GM12878 (cell line): ENCODE results near the gene ANK3. TPM values are rescaled to one million over a fixed set of nuclear protein-coding genes. Genes with fewer than 3 reads are reported as not detected.

Experiments
- ATAC-seq: fragments of 200-7000 bp; cut with Tn5 transposase; 3 replicates; pipeline ENCODE4 v1.9.1; 2020; ENCODE audit warnings: mild to moderate bottlenecking, moderate library complexity
- BruUV-seq: library from RNA; stranded (reverse); fragments of 400-500 nt; replicated peaks from 2 replicates; lab custom pipeline; 2021; lab: Mats Ljungman, UMichigan
- CTCF ChIA-PET: fragments of 300-600 bp; sonication (Branson Sonifier 250); formaldehyde crosslinking; extraction: SDS; loops from one replicate; lab custom pipeline; 2021; ENCODE audit warnings: inconsistent platforms; lab: Yijun Ruan, JAX
- POLR2A ChIA-PET: fragments of 350-600 bp; formaldehyde crosslinking; extraction: SDS; loops from one replicate; lab custom pipeline; 2021; ENCODE audit warnings: inconsistent platforms; lab: Charles Lee
- RAD21 ChIA-PET: fragments of 300-600 bp; sonication (Branson Sonifier 250); formaldehyde crosslinking; loops from one replicate; lab custom pipeline; 2023; ENCODE audit warnings: antibody characterized with exemption; ENCODE audit not compliant: unreplicated experiment; lab: Charles Lee
- SMC1A ChIA-PET: fragments of 300-600 bp; sonication (Branson Sonifier 250); formaldehyde crosslinking; loops from one replicate; lab custom pipeline; 2023; ENCODE audit not compliant: unreplicated experiment, uncharacterized antibody; lab: Charles Lee
- DNase-seq: peaks from one replicate; pipeline ENCODE4 v3.0.0-alpha.2; 2011; ENCODE audit warnings: low read depth, low spot score
- FAIRE-seq: peaks from 3 replicates; lab custom pipeline; 2011; peaks lifted over from hg19 to GRCh38; lab: Jason Lieb, UNC
- H2AFZ ChIP-seq: 2 replicates; pipeline ENCODE4 v1.6.0; 2011; ENCODE audit warnings: low read depth, low read length, control low read depth; ENCODE audit not compliant: control insufficient read depth
- H3K27ac ChIP-seq: 2 replicates; pipeline ENCODE4 v1.5.1; 2011; ENCODE audit warnings: control low read depth; ENCODE audit not compliant: control insufficient read depth, insufficient read depth
- H3K27me3 ChIP-seq, 2 experiments: replicated peaks in 1 of 2; 2 replicates each; pipeline versions ENCODE4 v1.6.0 to v1.6.1; 2011; ENCODE audit warnings: low read length in 1 of 2; ENCODE audit not compliant: control insufficient read depth in 2 of 2, insufficient read depth in 2 of 2
- H3K36me3 ChIP-seq, 2 experiments: 2 replicates each; pipeline ENCODE4 v1.5.1; 2011; ENCODE audit warnings: low read length in 1 of 2; ENCODE audit not compliant: control insufficient read depth in 2 of 2, insufficient read depth in 2 of 2
- H3K4me1 ChIP-seq: 2 replicates; pipeline ENCODE4 v1.6.1; 2011; ENCODE audit warnings: mild to moderate bottlenecking, low read length, moderate library complexity, mixed read lengths; ENCODE audit not compliant: control insufficient read depth, insufficient read depth
- H3K4me2 ChIP-seq: 2 replicates; pipeline ENCODE4 v1.6.0; 2011; ENCODE audit warnings: control low read depth; ENCODE audit not compliant: control insufficient read depth, insufficient read depth
- H3K4me3 ChIP-seq: fragments of 200-600 bp; sonication (generic); 2 replicates; pipeline ENCODE4 v1.5.1; 2016
- H3K79me2 ChIP-seq: 2 replicates; pipeline ENCODE4 v1.6.0; 2011; ENCODE audit warnings: low read length; ENCODE audit not compliant: control insufficient read depth, insufficient read depth
- H3K9ac ChIP-seq: 2 replicates; pipeline ENCODE4 v1.8.0; 2011; ENCODE audit warnings: low read length, control low read depth, mixed read lengths; ENCODE audit not compliant: control insufficient read depth, insufficient read depth
- H3K9me3 ChIP-seq: replicated peaks from 3 replicates; pipeline ENCODE4 v1.5.1; 2011; ENCODE audit warnings: mild to moderate bottlenecking, low read length; ENCODE audit not compliant: control insufficient read depth, insufficient read depth
- H4K20me1 ChIP-seq: 2 replicates; pipeline ENCODE4 v1.6.0; 2011; ENCODE audit not compliant: control insufficient read depth, insufficient read depth
- CREB1 ChIP-seq: IDR thresholded peaks from 2 replicates; pipeline ENCODE4 v1.6.1; 2012; ENCODE audit warnings: low read depth, mild to moderate bottlenecking, inconsistent platforms
- EED ChIP-seq: sonication (generic); IDR thresholded peaks from 2 replicates; pipeline ENCODE4 v1.6.1; 2016; ENCODE audit warnings: antibody characterized with exemption, low read depth
- IKZF1 ChIP-seq: fragments of 450-650 bp; conservative IDR thresholded peaks from 2 replicates; pipeline ENCODE4 v1.6.1; 2017; ENCODE audit warnings: antibody characterized with exemption, mild to moderate bottlenecking
- JUNB ChIP-seq: IDR thresholded peaks from 2 replicates; pipeline ENCODE4 v1.6.1; 2016; ENCODE audit warnings: antibody characterized with exemption, mild to moderate bottlenecking
- KLF5 ChIP-seq: fragments of 450-650 bp; IDR thresholded peaks from 2 replicates; pipeline ENCODE4 v1.6.1; 2014; ENCODE audit warnings: mild to moderate bottlenecking; ENCODE audit not compliant: partially characterized antibody
- NR2F1 ChIP-seq: fragments of 450-650 bp; conservative IDR thresholded peaks from 2 replicates; pipeline ENCODE4 v1.6.1; 2017; ENCODE audit warnings: mild to moderate bottlenecking
- RUNX3 ChIP-seq: IDR thresholded peaks from 2 replicates; pipeline ENCODE4 v1.6.1; 2012; ENCODE audit warnings: low read length, inconsistent platforms
- SMAD5 ChIP-seq: IDR thresholded peaks from 2 replicates; pipeline ENCODE4 v1.6.1; 2016; ENCODE audit warnings: antibody characterized with exemption, low read depth
- SPI1 ChIP-seq: IDR thresholded peaks from 2 replicates; pipeline ENCODE4 v1.6.1; 2011; ENCODE audit warnings: low read depth, mild to moderate bottlenecking, low read length, moderate library complexity, borderline replicate concordance; ENCODE audit not compliant: insufficient read depth
- TBL1XR1 ChIP-seq: IDR thresholded peaks from 2 replicates; pipeline ENCODE4 v1.6.1; 2012; ENCODE audit warnings: low read depth, low read length, improper control_type of control experiment
- YY1 ChIP-seq: IDR thresholded peaks from 2 replicates; pipeline ENCODE4 v1.6.1; 2011; ENCODE audit warnings: low read depth, mild to moderate bottlenecking, low read length
- WGBS: methylation state at CpG from one replicate; pipeline ENCODE4 v1.1.6; 2016; ENCODE audit warnings: low lambda C conversion rate; ENCODE audit not compliant: insufficient replicate concordance, insufficient coverage; ENCODE audit errors: missing lambda C conversion rate; 5-methylcytosine and 5-hydroxymethylcytosine counted together
- in situ Hi-C: fragments of 300-500 bp; cut with MboI; formaldehyde crosslinking; loops from 9 replicates; pipeline ENCODE4 v1.14.3; 2018; ENCODE audit warnings: mixed read lengths
- intact Hi-C: fragments of 100-400 bp; cut with micrococcal nuclease; formaldehyde crosslinking; loops from one replicate; pipeline ENCODE4 v1.14.2; 2022; ENCODE audit not compliant: unreplicated experiment
- polyA plus RNA-seq, 11 experiments: library from polyadenylated mRNA; depleted of rRNA in 4 of 11; unstranded in 6 of 11; stranded (reverse) in 5 of 11; fragments of >200 nt; fragmentation: Nextera tagmentation in 4 of 11; fragmentation: Illumina TruSeq in 1 of 11; extraction: Ambion mirVana in 4 of 11; extraction: Trizol in 1 of 11; gene quantifications; 1 replicate in 1 of 11; 2 replicates in 10 of 11; pipeline versions ENCODE4 v1.2.1 to v1.2.3, GENCODE V29; 2011 to 2016; ENCODE audit warnings: inconsistent platforms in 2 of 11, missing spikeins in 2 of 11, low read depth in 1 of 11
- total RNA-seq, 4 experiments: library from RNA; depleted of rRNA in 3 of 4; stranded (reverse); fragments of >200 nt in 3 of 4; fragmentation: Illumina TruSeq in 1 of 4; extraction: Trizol in 1 of 4; gene quantifications; 2 replicates each; pipeline versions ENCODE4 v1.2.1 to v1.2.3, GENCODE V29; 2013 to 2021
- TF ChIP-seq, protein P1 (sequence below): fragments of 450-650 bp; IDR thresholded peaks from 2 replicates; pipeline ENCODE4 v1.6.1; 2017; ENCODE audit warnings: borderline replicate concordance
- TF ChIP-seq, protein P2 (sequence below): fragments of 450-650 bp; IDR thresholded peaks from 2 replicates; pipeline ENCODE4 v1.6.1; 2016; ENCODE audit warnings: mild to moderate bottlenecking, moderate library complexity, borderline replicate concordance

The ANK3 gene
- total and polyA plus RNA-seq, 10 of the 15 experiments (the other 5 are each of a cell fraction or from before 2014, with no cell fraction given) = 0.06 to 0.82 (median 0.20) TPM; not detected in 2

DNA sequence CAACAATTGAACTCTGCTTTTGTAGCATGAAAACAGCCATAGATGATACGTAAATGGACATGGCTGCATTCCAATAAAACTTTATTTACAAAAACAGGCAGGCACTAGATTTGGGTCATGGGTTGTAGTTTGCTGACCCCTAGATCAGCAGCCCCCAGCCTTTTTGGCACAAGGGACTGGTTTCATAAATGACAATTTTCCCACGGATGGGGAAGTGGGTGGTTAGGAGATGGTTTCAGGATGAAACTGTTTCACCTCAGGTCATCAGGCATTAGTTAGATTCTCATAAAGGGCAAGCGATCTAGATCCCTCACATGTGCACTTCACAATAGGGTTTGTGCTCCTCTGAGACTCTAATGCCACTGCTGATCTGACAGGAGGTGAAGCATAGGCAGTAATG lies 16.5 kb upstream of the ANK3 start:
- FAIRE-seq (peak; percentile 31), DNase-seq (peak; percentile 7), ATAC-seq (peak; percentile 77)
- TF ChIP-seq TBL1XR1 = no peak
- TF ChIP-seq IKZF1 = 0 out of 2 replicates have a peak, but pooled peaks have one; percentile 12
- TF ChIP-seq, protein P1, sequence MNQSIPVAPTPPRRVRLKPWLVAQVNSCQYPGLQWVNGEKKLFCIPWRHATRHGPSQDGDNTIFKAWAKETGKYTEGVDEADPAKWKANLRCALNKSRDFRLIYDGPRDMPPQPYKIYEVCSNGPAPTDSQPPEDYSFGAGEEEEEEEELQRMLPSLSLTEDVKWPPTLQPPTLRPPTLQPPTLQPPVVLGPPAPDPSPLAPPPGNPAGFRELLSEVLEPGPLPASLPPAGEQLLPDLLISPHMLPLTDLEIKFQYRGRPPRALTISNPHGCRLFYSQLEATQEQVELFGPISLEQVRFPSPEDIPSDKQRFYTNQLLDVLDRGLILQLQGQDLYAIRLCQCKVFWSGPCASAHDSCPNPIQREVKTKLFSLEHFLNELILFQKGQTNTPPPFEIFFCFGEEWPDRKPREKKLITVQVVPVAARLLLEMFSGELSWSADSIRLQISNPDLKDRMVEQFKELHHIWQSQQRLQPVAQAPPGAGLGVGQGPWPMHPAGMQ = no peak
- TF ChIP-seq, protein P2, sequence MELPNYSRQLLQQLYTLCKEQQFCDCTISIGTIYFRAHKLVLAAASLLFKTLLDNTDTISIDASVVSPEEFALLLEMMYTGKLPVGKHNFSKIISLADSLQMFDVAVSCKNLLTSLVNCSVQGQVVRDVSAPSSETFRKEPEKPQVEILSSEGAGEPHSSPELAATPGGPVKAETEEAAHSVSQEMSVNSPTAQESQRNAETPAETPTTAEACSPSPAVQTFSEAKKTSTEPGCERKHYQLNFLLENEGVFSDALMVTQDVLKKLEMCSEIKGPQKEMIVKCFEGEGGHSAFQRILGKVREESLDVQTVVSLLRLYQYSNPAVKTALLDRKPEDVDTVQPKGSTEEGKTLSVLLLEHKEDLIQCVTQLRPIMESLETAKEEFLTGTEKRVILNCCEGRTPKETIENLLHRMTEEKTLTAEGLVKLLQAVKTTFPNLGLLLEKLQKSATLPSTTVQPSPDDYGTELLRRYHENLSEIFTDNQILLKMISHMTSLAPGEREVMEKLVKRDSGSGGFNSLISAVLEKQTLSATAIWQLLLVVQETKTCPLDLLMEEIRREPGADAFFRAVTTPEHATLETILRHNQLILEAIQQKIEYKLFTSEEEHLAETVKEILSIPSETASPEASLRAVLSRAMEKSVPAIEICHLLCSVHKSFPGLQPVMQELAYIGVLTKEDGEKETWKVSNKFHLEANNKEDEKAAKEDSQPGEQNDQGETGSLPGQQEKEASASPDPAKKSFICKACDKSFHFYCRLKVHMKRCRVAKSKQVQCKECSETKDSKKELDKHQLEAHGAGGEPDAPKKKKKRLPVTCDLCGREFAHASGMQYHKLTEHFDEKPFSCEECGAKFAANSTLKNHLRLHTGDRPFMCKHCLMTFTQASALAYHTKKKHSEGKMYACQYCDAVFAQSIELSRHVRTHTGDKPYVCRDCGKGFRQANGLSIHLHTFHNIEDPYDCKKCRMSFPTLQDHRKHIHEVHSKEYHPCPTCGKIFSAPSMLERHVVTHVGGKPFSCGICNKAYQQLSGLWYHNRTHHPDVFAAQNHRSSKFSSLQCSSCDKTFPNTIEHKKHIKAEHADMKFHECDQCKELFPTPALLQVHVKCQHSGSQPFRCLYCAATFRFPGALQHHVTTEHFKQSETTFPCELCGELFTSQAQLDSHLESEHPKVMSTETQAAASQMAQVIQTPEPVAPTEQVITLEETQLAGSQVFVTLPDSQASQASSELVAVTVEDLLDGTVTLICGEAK = peak; percentile 91
- 0 out of 2 replicates have a peak, but pooled peaks have one; percentile 28 for TF ChIP-seq YY1
- TF ChIP-seq NR2F1 = peak; percentile 62; the same call in 1 of the 2 replicates
- peak; percentile 49; the same call in 1 of the 2 replicates for TF ChIP-seq RUNX3
- no peak for TF ChIP-seq KLF5
- peak; percentile 43; the same call in 1 of the 2 replicates for TF ChIP-seq EED
- TF ChIP-seq SPI1 = peak; percentile 57
- 0 out of 2 replicates have a peak, but pooled peaks have one; percentile 11 for TF ChIP-seq JUNB
- TF ChIP-seq CREB1 = no peak
- no peak for TF ChIP-seq SMAD5
- Histone ChIP-seq H3K79me2 (no peaks in the 10 kb centered on the region), H3K36me3 (no peaks in the 10 kb centered on the region), H3K4me3 (no peak overlapping the region), H2AFZ (no peak overlapping the region), H3K4me2 (no peak overlapping the region), H3K4me1 (no peaks in the 10 kb centered on the region), H3K27ac (no peak overlapping the region), H4K20me1 (no peaks in the 10 kb centered on the region), H3K9ac (no peak overlapping the region), H3K9me3 (no peaks in the 10 kb centered on the region), H3K27me3 (no peaks in the 10 kb centered on the region)
- no TSS peak for BruUV-seq
- in situ Hi-C loops (no loop called here), intact Hi-C loops (loop anchor here (5.0 kb wide), 1 partner anchor 54 kb away; no protein-coding TSS in a partner anchor)
- ChIA-PET RAD21 (interaction anchor here (0.5 kb wide), 1 partner anchor 56 kb away, joined by 3 read pairs; no protein-coding TSS in a partner anchor), POLR2A (no interaction called here), SMC1A (interaction anchor here (1.0 kb wide), 1 partner anchor 14 kb away, joined by 3 read pairs; no protein-coding TSS in a partner anchor), CTCF (no interaction called here)
- WGBS = 26% methylated on average over 3 of the region's 3 CpGs
